Middle frontal gyrus (tissue), 1 donor: Measurements from ENCODE around the gene ZAP70.

Source experiments
- DNase-seq: peaks from one replicate; pipeline ENCODE4 v3.0.0-alpha.2; 2015; ENCODE audit warnings: low spot score; ENCODE audit errors: extremely low spot score

The ZAP70 gene

GRCh38 chr2:97747716-97748115, 34.3 kb downstream of the ZAP70 start:
- DNase-seq = no peak

GRCh38 chr2:97749581-97749980, 36.2 kb downstream of the ZAP70 start:
- no peak for DNase-seq

GRCh38 chr2:97750017-97750416, 36.6 kb downstream of the ZAP70 start:
- no peak for DNase-seq

GRCh38 chr2:97751752-97752151, 38.4 kb downstream of the ZAP70 start:
- no peak for DNase-seq

GRCh38 chr2:97752342-97753334, 39.3 kb downstream of the ZAP70 start:
- DNase-seq = no peak

GRCh38 chr2:97754690-97755346, 41.4 kb downstream of the ZAP70 start:
- DNase-seq = no peak

- no peak for DNase-seq
These were observed 42.1 kb downstream of the ZAP70 start for GRCh38 chr2:97755491-97755890.

GRCh38 chr2:97757062-97757461, 43.7 kb downstream of the ZAP70 start:
- no peak for DNase-seq

- no peak for DNase-seq
These were observed 44.8 kb downstream of the ZAP70 start for GRCh38 chr2:97758131-97758705.

- DNase-seq = no peak
These were observed 46.5 kb downstream of the ZAP70 start for GRCh38 chr2:97759727-97760407.

- DNase-seq = no peak
These were observed 47.2 kb downstream of the ZAP70 start for GRCh38 chr2:97760480-97761049.

GRCh38 chr2:97761192-97761591, 47.8 kb downstream of the ZAP70 start:
- no peak for DNase-seq

GRCh38 chr2:97763176-97763845, 49.9 kb downstream of the ZAP70 start:
- DNase-seq = no peak

- no peak for DNase-seq
These were observed 51.3 kb downstream of the ZAP70 start for GRCh38 chr2:97764559-97765263.

GRCh38 chr2:97765933-97766332, 52.6 kb downstream of the ZAP70 start:
- DNase-seq = no peak

- no peak for DNase-seq
These were observed 53.2 kb downstream of the ZAP70 start for GRCh38 chr2:97766567-97766966.

- no peak for DNase-seq
These were observed 55.9 kb downstream of the ZAP70 start for GRCh38 chr2:97769308-97769707.

- DNase-seq = no peak
These were observed 56.3 kb downstream of the ZAP70 start for GRCh38 chr2:97769711-97770110.

GRCh38 chr2:97770445-97770844, 57.1 kb downstream of the ZAP70 start:
- DNase-seq = no peak

- DNase-seq = no peak
These were observed 61.0 kb downstream of the ZAP70 start for GRCh38 chr2:97774425-97774824.
